Hair follicular keratinocyte (primary cell): ENCODE data around the gene NFATC3. TPM values are rescaled to one million over a fixed set of nuclear protein-coding genes. Genes with fewer than 3 reads are reported as not detected.

Experiments used
- total RNA-seq: library from RNA; depleted of rRNA; stranded (reverse); fragments of >200 nt; gene quantifications from 2 replicates; pipeline ENCODE4 v1.2.3, GENCODE V29; 2015

Gene NFATC3
- 8.4 and 10.7 TPM in 2 replicates for total RNA-seq

DNA sequence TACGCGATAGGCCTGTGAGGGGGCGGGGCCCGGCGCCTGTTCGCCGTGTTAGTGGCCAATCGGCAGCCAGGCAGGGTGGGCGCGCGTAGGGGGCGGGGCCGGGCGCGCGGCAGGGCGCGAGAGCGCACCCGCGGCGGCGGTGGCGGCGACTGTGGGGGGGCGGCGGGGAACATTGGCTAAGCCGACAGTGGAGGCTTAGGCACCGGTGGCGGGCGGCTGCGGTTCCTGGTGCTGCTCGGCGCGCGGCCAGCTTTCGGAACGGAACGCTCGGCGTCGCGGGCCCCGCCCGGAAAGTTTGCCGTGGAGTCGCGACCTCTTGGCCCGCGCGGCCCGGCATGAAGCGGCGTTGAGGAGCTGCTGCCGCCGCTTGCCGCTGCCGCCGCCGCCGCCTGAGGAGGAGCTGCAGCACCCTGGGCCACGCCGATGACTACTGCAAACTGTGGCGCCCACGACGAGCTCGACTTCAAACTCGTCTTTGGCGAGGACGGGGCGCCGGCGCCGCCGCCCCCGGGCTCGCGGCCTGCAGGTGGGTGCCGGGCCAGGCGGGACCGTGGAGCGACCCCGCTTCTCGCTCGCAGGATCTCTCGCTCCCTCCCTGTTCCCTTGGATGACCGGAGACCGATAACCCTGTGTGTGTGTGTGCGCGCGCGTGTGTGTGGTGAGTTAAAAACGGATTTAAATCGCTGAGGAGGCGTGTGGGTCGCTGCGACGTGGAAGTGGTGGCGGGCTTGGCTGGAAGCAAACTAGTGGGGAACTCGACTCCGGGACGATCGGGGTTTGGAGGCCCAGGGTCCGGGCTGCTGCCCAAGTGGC lies at the start of gene NFATC3:
TSS of gene NFATC3 (plus strand) at position 112 of the 813 bp plus-strand sequence. CDS start at position 424, 312 bp downstream.

DNA sequence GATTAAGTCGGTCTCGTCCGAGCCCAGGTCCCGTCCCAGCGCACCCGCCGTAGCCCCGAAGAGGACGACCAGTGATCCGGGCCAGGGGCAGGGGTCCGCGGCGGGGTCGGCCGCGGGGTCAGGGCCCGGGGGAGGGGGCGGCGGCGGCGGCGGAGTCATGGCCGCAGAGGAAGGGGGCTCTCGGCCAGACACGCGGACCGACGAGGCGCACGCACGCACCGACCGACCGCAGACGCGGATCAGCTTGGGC lies 150.6 kb downstream of the NFATC3 start, which contains the start of gene ESRP2:
TSS of gene ESRP2 (minus strand) at position 241 of the 250 bp plus-strand sequence. CDS start at position 159, 82 bp downstream.

GRCh38 chr16:68244903-68245853 lies 160.0 kb downstream of the NFATC3 start, which contains the start of gene PLA2G15:
Gene PLA2G15 (plus strand): TSS chr16:68245373. CDS start chr16:68245427, 54 bp downstream.

DNA sequence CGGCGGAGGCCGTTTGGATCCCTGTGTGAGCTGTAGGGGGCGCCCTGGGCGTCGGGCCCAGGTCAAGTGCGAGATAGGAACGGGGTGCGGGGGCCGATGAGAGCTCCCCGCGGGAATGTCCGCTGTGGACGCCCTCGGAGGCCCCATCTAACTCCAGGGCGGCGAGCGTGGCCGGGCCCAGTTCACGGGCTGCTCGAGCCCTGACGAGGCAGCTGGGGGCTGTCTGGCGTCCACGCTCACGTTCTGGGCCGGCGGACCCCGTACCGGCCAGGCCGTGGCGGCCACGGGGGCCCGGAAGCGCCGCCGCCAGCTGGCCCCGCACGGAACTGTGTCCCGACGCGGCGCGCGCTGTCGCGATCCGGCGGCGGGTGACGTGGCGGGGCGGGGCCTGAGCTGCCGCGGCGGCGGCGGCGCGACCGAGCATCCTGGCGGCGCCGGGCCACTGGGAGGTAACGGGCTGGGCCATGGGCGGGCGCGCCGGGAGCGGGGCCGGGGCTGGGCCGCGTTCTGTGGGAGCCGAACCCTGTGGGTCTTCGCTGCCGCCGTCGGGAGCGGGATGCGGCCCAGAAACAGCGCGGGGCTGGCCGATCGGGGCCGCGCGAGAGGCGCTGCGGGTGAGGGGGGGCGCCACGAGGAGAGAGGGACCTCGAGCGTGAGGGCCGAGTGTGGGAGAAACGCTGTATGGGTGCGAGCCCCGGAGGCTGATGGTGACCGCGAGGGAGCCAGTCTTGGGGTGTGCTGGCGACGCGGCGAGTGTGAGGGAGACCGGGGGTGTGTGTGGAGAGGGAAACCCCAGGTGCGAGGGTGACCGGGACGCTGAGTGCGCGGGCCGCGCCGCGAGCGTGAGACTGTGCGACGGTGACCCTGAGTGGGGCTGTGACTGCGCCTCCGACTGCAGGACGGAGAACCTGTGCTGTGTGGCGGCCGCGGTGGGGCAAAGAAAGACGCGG lies 179.2 kb downstream of the NFATC3 start, which contains the start of gene SLC7A6:
TSS of gene SLC7A6 (plus strand) at position 399 of the 950 bp plus-strand sequence. CDS start 10,201 bp downstream, outside the sequence.

Other genes with a start within 250 kb of the NFATC3 start
- 28.3 and 57.1 TPM in 2 replicates for gene THAP11, start 243.1 kb upstream of the NFATC3 start, total RNA-seq
- gene NUTF2, start 238.4 kb upstream of the NFATC3 start, total RNA-seq: 313 and 331 TPM in 2 replicates
- gene CENPT, start 237.7 kb upstream of the NFATC3 start, total RNA-seq: 18.8 and 19.5 TPM in 2 replicates
- 42.2 and 43.0 TPM in 2 replicates for gene EDC4, start 212.3 kb upstream of the NFATC3 start, total RNA-seq
- gene NRN1L, start 200.5 kb upstream of the NFATC3 start, total RNA-seq: not detected in 2 replicates
- 6.2 and 7.4 TPM in 2 replicates for gene PSKH1, start 192.1 kb upstream of the NFATC3 start, total RNA-seq
- gene CTRL, start 153.5 kb upstream of the NFATC3 start, total RNA-seq: 0.23 and 1.4 TPM in 2 replicates
- 28.8 and 33.7 TPM in 2 replicates for gene PSMB10, start 148.5 kb upstream of the NFATC3 start, total RNA-seq
- 6.0 and 9.6 TPM in 2 replicates for gene LCAT, start 141.2 kb upstream of the NFATC3 start, total RNA-seq
- 40.9 and 54.0 TPM in 2 replicates for gene SLC12A4, start 116.7 kb upstream of the NFATC3 start, total RNA-seq
- gene DPEP3, start 104.9 kb upstream of the NFATC3 start, total RNA-seq: 0.27 TPM in 1 of 2 replicates, not detected in the other
- gene DPEP2, start 85.9 kb upstream of the NFATC3 start, total RNA-seq: not detected in 2 replicates
- gene DPEP2NB, start 69.5 kb upstream of the NFATC3 start, total RNA-seq: not detected in 2 replicates
- 7.2 and 9.6 TPM in 2 replicates for gene DDX28, start 62.1 kb upstream of the NFATC3 start, total RNA-seq
- 27.6 and 45.1 TPM in 2 replicates for gene DUS2, start 62.1 kb upstream of the NFATC3 start, total RNA-seq
- gene ESRP2, start 150.8 kb downstream of the NFATC3 start, total RNA-seq: 15.7 and 24.9 TPM in 2 replicates
- gene PLA2G15, start 160.0 kb downstream of the NFATC3 start, total RNA-seq: 13.9 and 15.4 TPM in 2 replicates
- 18.5 and 21.8 TPM in 2 replicates for gene SLC7A6, start 179.2 kb downstream of the NFATC3 start, total RNA-seq
- 10.2 and 13.2 TPM in 2 replicates for gene SLC7A6OS, start 225.6 kb downstream of the NFATC3 start, total RNA-seq
- 17.3 and 42.6 TPM in 2 replicates for gene PRMT7, start 225.6 kb downstream of the NFATC3 start, total RNA-seq